Mucosa of descending colon (tissue), 3 donors: ENCODE measurements around the gene CISTR. TPM values are rescaled to one million over a fixed set of nuclear protein-coding genes. Genes with fewer than 3 reads are reported as not detected.
"Not testable (repeated sequence)": the region's sequence is repeated elsewhere in the genome, so short reads cannot be mapped to it uniquely, and the experiment has no call there.

Experiments used
- ATAC-seq: fragments of 200-7000 bp; cut with Tn5 transposase; one replicate; pipeline ENCODE4 v1.9.1; 2020; ENCODE audit warnings: mild to moderate bottlenecking, moderate library complexity
- DNase-seq, 3 donors: peaks; one replicate each; pipeline ENCODE4 v3.0.0-alpha.2; 2020
- H3K36me3 ChIP-seq: fragments of 200-600 bp; one replicate; pipeline ENCODE4 v1.8.0; 2021; ENCODE audit warnings: low read depth, mild to moderate bottlenecking
- H3K4me1 ChIP-seq: fragments of 200-600 bp; one replicate; pipeline ENCODE4 v1.8.0; 2021; ENCODE audit warnings: low read depth, mild to moderate bottlenecking
- H3K4me3 ChIP-seq: fragments of 200-600 bp; one replicate; pipeline ENCODE4 v1.8.0; 2021; ENCODE audit warnings: mild to moderate bottlenecking
- H3K9me3 ChIP-seq: fragments of 200-600 bp; one replicate; pipeline ENCODE4 v1.8.0; 2021; ENCODE audit warnings: mild to moderate bottlenecking
- intact Hi-C, 2 donors: fragments of 100-400 bp; cut with DNase I in 1 of 2; cut with micrococcal nuclease in 1 of 2; formaldehyde crosslinking; loops; one replicate each; pipeline versions ENCODE4 v1.11.0 to v1.11.1; 2022; cut with DNase I, micrococcal nuclease
- total RNA-seq, 3 donors: library from RNA; stranded (reverse); fragmentation: NEBNext Ultra II Directional in 2 of 3; extraction: Animal tissue kit (Norgen Biotek cat#: 25700) in 2 of 3; gene quantifications; one replicate each; pipeline versions ENCODE4 v1.2.1 to v1.2.4, GENCODE V29; 2021 to 2023
- TF ChIP-seq, protein P1 (sequence below): fragments of 200-600 bp; IDR thresholded peaks from one replicate; pipeline ENCODE4 v1.8.0; 2022; ENCODE audit warnings: antibody characterized with exemption, mild to moderate bottlenecking
- donor health status: DM: no; HTN: no; CAD: no; lungs with moderate emphysema.
- donor health status: DM: no; HTN: no; CAD: no.
- donor health status: DM: no; HTN: yes; CAD: no.

The CISTR gene
- total RNA-seq, 3 donors from 2014 or later = not detected

- TF ChIP-seq, protein P1, sequence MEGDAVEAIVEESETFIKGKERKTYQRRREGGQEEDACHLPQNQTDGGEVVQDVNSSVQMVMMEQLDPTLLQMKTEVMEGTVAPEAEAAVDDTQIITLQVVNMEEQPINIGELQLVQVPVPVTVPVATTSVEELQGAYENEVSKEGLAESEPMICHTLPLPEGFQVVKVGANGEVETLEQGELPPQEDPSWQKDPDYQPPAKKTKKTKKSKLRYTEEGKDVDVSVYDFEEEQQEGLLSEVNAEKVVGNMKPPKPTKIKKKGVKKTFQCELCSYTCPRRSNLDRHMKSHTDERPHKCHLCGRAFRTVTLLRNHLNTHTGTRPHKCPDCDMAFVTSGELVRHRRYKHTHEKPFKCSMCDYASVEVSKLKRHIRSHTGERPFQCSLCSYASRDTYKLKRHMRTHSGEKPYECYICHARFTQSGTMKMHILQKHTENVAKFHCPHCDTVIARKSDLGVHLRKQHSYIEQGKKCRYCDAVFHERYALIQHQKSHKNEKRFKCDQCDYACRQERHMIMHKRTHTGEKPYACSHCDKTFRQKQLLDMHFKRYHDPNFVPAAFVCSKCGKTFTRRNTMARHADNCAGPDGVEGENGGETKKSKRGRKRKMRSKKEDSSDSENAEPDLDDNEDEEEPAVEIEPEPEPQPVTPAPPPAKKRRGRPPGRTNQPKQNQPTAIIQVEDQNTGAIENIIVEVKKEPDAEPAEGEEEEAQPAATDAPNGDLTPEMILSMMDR = no peak
- DNase-seq (no peak), ATAC-seq (no peak)
- Histone ChIP-seq H3K9me3 (no peaks in the 10 kb centered on the region), H3K4me3 (no peak overlapping the region), H3K4me1 (no peaks in the 10 kb centered on the region), H3K36me3 (no peaks in the 10 kb centered on the region)
- intact Hi-C loops = no loop called here
Observed at GRCh38 chr12:53781228-53781801, 29.5 kb upstream of the CISTR start.

DNA sequence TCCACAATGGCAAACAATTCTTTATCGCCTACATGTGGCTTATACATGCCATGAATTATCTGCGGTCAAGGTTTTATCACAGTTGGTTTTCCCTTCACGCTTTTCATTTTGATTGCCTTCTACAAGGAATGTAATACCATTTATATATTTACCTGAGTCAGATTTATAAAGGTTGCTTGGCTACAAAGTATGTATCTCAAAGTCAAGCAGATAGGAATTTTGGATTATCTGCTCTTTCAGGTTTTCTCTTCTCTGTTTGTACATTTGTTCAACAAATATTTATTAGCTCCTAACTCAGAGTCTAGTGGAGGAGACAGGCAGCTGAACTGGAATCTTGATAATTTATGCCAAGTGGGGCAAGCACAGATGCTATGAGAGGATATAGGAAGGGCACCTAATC lies 28.5 kb upstream of the CISTR start:
- Histone ChIP-seq H3K4me3 (no peak overlapping the region), H3K36me3 (no peaks in the 10 kb centered on the region), H3K4me1 (no peaks in the 10 kb centered on the region), H3K9me3 (no peaks in the 10 kb centered on the region)
- intact Hi-C loops = no loop called here
- DNase-seq (no peak), ATAC-seq (no peak)
- TF ChIP-seq, protein P1 = no peak

DNA sequence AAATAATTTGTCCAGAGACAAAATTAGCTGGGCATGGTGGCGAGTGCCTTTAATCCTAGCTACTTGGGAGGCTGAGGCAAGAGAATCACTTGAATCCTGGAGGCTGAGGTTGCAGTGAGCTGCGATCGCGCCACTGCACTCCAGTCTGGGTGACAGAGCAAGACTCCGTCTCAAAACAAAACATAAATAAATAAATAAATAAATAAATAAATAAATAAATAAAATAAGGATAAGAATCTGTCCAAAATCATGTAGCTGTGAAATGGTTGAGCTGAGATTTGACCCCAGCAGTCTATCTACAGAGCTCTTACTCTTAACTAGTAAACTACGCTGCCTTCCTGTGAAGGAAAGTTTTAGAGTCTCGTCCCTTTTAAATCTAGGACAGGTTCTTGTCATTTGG lies 27.9 kb upstream of the CISTR start:
- DNase-seq, H3K4me1 ChIP-seq, intact Hi-C loops, H3K9me3 ChIP-seq, H3K36me3 ChIP-seq, H3K4me3 ChIP-seq, ATAC-seq: not testable (repeated sequence)

GRCh38 chr12:53777936-53778644 lies 26.3 kb upstream of the CISTR start:
- no peaks in the 10 kb centered on the region for H3K4me1 ChIP-seq
- intact Hi-C loops = no loop called here
- peak in 1 of 3 donors; percentile 29 for DNase-seq
- TF ChIP-seq, protein P1 = no peak
- peak; percentile 79 for ATAC-seq
- H3K9me3 ChIP-seq = no peaks in the 10 kb centered on the region
- H3K4me3 ChIP-seq = no peak overlapping the region
- H3K36me3 ChIP-seq = no peaks in the 10 kb centered on the region

DNA sequence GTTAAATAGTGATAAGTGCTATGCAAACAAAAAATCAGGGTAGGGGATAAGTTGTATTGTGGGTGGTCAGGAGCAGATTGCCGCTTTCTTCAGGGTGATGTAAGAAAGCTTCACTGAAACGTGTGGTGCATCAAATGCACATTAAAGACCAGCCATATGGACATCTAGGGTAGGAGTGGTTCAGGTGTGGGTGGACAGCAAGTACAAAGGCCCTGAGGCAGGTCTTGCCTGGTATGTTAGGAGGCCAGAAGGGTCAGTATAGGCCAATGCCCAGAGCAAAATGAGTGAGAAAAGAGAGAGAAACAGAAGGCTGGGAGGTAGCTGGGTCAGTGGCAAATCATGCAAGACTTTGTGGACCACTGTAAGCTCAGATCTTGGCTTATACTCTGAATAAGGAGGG lies 25.6 kb upstream of the CISTR start:
- TF ChIP-seq, protein P1 = no peak
- no peaks in the 10 kb centered on the region for H3K9me3 ChIP-seq
- no peak for ATAC-seq
- no peaks in the 10 kb centered on the region for H3K36me3 ChIP-seq
- DNase-seq = no peak
- no peak overlapping the region for H3K4me3 ChIP-seq
- intact Hi-C loops = no loop called here
- no peaks in the 10 kb centered on the region for H3K4me1 ChIP-seq

DNA sequence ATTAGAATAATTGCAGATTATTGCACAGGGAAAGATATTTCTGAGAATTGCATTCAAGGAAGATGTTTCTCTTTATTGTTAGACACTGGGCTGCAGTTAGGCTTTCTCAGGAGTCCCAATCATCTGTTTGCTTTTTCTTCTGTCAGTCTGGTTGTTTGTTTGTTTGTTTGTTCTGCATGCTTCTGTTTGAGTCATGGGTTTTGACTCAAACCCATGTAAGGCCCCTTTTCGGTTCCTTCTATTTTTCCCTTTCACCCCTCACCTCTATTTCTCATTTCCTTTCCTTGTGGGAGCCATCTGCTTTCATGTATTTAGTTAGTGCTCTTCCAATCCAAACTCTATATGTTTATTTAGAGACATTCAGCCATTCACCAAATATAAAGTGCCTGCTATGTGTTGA lies 25.1 kb upstream of the CISTR start:
- H3K4me3 ChIP-seq = no peak overlapping the region
- TF ChIP-seq, protein P1 = no peak
- H3K9me3 ChIP-seq = no peaks in the 10 kb centered on the region
- no peaks in the 10 kb centered on the region for H3K36me3 ChIP-seq
- no peak for DNase-seq
- H3K4me1 ChIP-seq = no peaks in the 10 kb centered on the region
- no peak for ATAC-seq
- intact Hi-C loops = no loop called here
